Measurements from ENCODE around the gene CNGA2. TPM values are rescaled to one million over a fixed set of nuclear protein-coding genes. Genes with fewer than 3 reads are reported as not detected.

The CNGA2 gene
- polyA plus RNA-seq, 3 donors = not detected

GRCh38 chrX:151711154-151711553 is 23.4 kb upstream of the CNGA2 start:
- DNase-seq (ENCODE audit: low read depth in 3 of 3, low spot score in 2 of 3) = no peak

- no peak for DNase-seq (ENCODE audit: low read depth in 3 of 3, low spot score in 2 of 3)
Measured at GRCh38 chrX:151711787-151712186, 22.8 kb upstream of the CNGA2 start.

- no peak for DNase-seq (ENCODE audit: low read depth in 3 of 3, low spot score in 2 of 3)
Measured at GRCh38 chrX:151712253-151712652, 22.3 kb upstream of the CNGA2 start.

- no peak for DNase-seq (ENCODE audit: low read depth in 3 of 3, low spot score in 2 of 3)
Measured at GRCh38 chrX:151713849-151714248, 20.7 kb upstream of the CNGA2 start.

DNA sequence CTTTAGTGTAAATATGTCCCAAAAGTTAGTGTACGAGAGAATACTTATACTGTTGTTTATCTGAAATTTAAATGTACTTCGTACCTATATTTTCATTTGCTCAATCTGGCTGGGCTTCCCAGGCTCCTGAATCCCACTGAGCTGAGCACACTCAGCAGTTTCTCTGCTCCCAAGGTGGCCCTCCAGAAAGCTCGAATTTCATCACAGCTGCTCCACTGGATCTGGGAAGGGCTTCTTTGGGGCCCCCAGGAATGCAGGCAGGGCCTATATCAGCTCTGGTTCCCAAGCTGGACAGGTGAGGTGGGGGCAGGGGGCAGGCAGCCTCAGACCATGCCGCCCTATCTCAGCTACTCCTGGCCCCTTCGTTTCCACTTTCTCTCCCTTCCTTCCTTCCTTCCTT is 20.2 kb upstream of the CNGA2 start:
- DNase-seq (ENCODE audit: low read depth in 3 of 3, low spot score in 2 of 3) = no peak

DNA sequence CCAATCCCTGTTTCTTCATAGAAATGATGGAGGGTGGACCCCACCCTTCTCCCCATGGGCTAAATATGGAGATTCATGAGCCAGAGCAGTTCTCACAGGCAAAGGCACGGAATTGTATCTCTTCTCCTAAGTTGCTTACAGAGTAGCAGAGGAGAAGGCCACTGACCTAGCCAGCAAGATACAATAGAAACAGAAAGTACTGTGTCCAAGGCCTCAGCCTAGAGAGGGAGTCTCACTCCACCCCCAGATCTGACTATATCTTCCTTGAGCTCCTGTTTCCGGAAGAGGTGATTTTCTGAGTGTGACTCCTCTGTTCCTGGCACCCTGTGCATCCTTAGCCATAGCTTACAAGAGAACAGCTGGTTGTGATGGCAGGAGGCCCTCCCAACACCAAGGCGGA is 18.8 kb upstream of the CNGA2 start, which contains the start of gene FATE1:
Gene FATE1, plus strand, starts transcription at position 284 of the 400 bp plus-strand sequence. Its CDS starts 85 bp downstream, at position 369.
- no peak for DNase-seq (ENCODE audit: low read depth in 3 of 3, low spot score in 2 of 3)

DNA sequence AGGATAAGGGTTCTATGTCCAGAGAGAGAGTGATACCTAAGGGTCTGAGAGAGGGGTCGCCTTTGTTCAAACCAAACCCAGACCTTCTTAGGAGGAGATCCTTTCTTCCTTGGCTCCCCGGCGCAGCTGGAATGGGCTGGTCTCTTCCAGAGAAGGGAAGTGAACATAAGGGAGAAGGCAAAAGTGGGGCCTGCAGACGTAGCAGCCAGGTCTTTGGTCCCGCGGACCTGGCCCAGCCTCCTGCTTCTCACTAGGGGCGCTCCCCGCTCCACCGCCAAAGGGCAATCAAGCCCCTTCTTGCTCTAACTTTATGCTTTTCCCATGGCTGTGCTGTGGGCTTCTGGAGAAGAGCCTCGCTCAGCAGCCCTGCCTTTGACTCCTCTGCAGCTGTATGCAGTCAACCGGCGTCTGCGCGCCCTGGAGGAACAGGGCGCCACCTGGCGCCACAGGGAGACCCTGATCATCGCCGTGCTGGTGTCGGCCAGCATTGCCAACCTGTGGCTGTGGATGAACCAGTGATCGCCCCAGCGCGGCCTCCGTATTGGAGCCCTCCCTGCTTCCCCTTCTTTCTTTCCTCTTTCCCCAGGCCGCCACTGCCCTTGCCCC is 12.2 kb upstream of the CNGA2 start:
- no peak for DNase-seq (ENCODE audit: low read depth in 3 of 3, low spot score in 2 of 3)

- no peak for DNase-seq (ENCODE audit: low read depth in 3 of 3, low spot score in 2 of 3)
Measured at GRCh38 chrX:151723156-151723760, 11.3 kb upstream of the CNGA2 start.

DNA sequence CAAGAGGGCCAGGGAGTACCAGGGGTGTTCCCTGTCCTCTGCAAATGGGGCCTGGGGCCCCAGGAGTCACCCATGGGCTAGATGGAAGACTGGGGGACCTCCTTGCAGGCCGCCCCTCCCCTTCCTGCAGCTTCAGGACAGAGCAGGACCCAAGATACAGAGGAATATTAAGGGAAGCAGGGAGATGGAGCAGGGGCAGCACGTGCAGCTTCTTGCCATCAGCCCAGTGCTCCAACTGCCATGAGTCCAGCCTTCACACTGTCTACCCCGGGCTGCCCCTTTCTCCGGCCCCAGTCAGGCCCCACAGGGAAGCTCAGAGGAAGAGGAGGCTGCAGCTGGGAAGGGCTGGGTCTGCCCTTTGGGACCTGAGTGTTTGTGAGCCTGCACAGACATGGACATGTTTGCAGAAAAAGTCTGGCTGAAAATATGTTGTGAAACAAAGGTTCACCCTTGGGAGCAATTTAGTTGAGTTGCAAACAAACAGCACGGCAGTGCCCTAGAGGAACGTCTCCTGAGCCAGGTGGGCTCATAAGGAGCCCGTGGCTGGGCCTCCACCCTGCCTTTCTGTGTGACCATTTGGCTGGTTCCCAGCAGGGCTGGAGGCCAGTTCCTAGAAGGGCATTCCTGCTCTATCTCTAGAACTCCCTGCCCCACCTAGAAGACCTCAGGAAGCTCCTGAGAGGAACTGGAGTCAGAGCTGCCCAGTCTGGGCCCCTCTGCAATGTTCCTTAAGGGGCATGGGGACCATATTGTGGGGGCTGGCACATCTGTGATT is 9.8 kb upstream of the CNGA2 start:
- DNase-seq (ENCODE audit: low read depth in 3 of 3, low spot score in 2 of 3) = no peak

GRCh38 chrX:151725338-151725614 is 9.3 kb upstream of the CNGA2 start:
- no peak for DNase-seq (ENCODE audit: low read depth in 3 of 3, low spot score in 2 of 3)

GRCh38 chrX:151726751-151727150 is 7.8 kb upstream of the CNGA2 start:
- DNase-seq (ENCODE audit: low read depth in 3 of 3, low spot score in 2 of 3) = no peak

- DNase-seq (ENCODE audit: low read depth in 3 of 3, low spot score in 2 of 3) = no peak
Measured at GRCh38 chrX:151727346-151727745, 7.2 kb upstream of the CNGA2 start.

DNA sequence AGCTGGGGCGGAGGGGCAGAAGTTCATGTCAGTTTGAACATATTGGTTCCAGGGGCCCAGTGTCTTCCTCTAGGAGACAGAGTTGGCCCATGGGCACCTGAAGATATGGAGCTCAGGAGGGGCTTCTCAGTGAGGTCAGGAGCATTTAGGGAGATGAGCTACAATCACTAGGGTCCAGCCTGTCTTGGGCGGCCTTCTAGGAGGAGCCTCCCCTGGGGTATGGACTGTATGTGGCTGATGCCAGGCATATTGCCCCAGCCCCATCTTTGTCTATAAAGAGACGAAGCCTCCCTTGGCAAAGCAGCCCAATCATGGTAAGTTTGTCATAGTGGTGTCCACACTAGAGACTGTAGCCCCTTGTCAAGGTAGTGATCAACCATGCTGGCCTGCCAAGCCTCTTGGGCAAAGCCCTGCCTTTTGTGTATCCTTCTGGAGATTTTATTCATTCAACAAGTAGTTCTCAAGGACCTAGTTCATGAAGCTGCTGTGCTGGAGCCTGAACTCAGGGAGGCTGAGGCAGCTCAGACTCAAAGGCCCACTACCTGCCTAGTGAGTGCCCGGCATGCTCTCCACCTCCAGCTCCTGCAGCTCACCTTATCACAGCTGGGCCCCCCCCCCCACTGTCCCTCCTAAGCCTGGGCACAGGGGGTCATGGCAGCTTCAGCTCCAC is 5.4 kb upstream of the CNGA2 start:
- no peak for DNase-seq (ENCODE audit: low read depth in 3 of 3, low spot score in 2 of 3)

DNA sequence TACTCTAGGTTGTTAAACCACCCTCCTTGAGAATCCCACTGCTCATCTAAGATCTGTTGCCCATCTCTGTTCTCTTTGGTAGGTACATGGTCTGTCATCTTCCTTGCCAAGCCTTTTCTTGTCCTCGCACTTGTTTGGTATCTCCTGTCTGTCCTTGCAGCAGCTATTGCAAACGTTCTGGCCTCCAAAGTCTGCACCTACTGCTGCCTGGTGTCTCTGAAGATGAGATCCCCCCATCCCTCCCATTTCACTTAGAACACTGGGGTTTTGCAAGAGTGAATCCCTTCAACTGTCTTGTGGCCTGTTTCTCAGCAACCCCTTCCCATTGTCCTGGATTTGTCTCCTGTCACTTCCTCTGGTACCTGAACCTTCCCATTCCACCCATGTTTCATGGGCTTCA is 673 bp downstream of the CNGA2 start:
- no peak for DNase-seq (ENCODE audit: low read depth in 3 of 3, low spot score in 2 of 3)

DNA sequence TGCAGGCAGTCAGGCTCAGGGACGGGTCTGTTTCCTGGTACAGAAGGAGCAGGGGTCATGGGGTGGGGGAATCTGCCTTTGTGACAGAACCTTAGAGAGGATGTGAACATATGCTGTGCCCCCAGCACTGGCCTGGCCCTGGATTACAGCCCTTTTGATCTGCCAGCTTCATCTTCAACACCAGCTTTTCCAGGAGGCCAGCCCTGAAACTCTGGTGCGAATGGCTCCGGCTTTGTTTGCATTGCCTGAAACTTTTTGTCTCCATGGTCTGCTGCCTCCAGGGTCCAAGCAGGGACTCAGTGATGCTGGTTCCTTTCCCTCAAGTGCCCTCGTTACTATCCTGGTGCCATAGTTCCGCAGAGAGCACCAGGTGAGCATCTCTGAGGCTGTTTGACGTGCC is 2.1 kb downstream of the CNGA2 start:
- DNase-seq (ENCODE audit: low read depth in 3 of 3, low spot score in 2 of 3) = no peak

DNA sequence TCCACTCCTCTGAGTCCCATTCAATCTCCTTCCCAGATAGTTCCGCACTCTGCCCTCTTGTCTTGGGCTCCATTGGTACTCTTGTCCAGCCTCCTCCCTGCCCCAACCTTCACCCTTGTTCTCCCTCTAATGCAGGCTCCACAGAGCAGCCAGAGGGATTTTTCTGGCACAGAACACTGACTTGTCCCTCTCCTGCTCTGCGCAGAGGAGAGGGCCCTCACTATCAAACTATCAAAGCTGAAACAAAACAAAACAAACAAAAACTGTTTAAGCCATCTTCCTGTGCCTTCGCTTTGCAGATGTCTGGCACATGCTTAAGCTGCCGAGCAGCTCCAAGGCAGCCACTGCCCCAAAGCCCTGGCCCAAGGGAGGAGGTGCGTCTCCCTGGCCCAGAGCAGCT is 2.9 kb downstream of the CNGA2 start:
- DNase-seq (ENCODE audit: low read depth in 3 of 3, low spot score in 2 of 3) = no peak

- DNase-seq (ENCODE audit: low read depth in 3 of 3, low spot score in 2 of 3) = no peak
Measured at GRCh38 chrX:151738751-151739150, 4.2 kb downstream of the CNGA2 start.

- DNase-seq (ENCODE audit: low read depth in 3 of 3, low spot score in 2 of 3) = no peak
Measured at GRCh38 chrX:151741606-151742005, 7.1 kb downstream of the CNGA2 start.

DNA sequence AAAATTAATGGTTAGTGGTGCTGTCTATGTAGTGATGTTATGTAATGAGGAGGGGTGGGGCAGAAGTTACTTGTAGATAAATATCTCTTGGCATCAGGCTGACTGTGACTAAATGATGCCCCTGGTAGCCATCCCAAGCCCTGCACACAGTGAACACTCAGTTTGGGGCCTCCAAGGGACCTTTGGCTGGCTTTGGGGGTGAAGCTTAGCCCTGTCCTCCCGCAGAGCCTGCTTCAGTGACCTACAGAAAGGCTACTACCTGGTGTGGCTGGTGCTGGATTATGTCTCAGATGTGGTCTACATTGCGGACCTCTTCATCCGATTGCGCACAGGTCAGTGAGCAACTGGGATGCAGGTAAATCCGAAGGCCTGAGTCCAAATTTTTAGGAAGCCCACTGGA is 7.8 kb downstream of the CNGA2 start:
- DNase-seq (ENCODE audit: low read depth in 3 of 3, low spot score in 2 of 3) = no peak

DNA sequence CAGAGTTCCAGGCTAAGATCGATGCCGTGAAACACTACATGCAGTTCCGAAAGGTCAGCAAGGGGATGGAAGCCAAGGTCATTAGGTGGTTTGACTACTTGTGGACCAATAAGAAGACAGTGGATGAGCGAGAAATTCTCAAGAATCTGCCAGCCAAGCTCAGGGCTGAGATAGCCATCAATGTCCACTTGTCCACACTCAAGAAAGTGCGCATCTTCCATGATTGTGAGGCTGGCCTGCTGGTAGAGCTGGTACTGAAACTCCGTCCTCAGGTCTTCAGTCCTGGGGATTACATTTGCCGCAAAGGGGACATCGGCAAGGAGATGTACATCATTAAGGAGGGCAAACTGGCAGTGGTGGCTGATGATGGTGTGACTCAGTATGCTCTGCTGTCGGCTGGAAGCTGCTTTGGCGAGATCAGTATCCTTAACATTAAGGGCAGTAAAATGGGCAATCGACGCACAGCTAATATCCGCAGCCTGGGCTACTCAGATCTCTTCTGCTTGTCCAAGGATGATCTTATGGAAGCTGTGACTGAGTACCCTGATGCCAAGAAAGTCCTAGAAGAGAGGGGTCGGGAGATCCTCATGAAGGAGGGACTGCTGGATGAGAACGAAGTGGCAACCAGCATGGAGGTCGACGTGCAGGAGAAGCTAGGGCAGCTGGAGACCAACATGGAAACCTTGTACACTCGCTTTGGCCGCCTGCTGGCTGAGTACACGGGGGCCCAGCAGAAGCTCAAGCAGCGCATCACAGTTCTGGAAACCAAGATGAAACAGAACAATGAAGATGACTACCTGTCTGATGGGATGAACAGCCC is 9.3 kb downstream of the CNGA2 start:
- no peak for DNase-seq (ENCODE audit: low read depth in 3 of 3, low spot score in 2 of 3)

GRCh38 chrX:151745651-151746050 is 11.1 kb downstream of the CNGA2 start:
- DNase-seq (ENCODE audit: low read depth in 3 of 3, low spot score in 2 of 3) = no peak
